ENCODE results near the gene IMMP2L.

Gene IMMP2L

GRCh38 chr7:110905773-110906566, 656.3 kb downstream of the IMMP2L start:
- no peak for FAIRE-seq

- FAIRE-seq: no peak
Observed at GRCh38 chr7:110898516-110898915, 663.8 kb downstream of the IMMP2L start.

GRCh38 chr7:110897538-110897937, 664.8 kb downstream of the IMMP2L start:
- FAIRE-seq: no peak

- no peak for FAIRE-seq
Observed at GRCh38 chr7:110894111-110894510, 668.2 kb downstream of the IMMP2L start.

GRCh38 chr7:110891197-110891596, 671.1 kb downstream of the IMMP2L start:
- no peak for FAIRE-seq

GRCh38 chr7:110890101-110890500, 672.2 kb downstream of the IMMP2L start:
- FAIRE-seq: no peak

- FAIRE-seq: no peak
Observed at GRCh38 chr7:110889335-110889734, 673.0 kb downstream of the IMMP2L start.

GRCh38 chr7:110888641-110889040, 673.7 kb downstream of the IMMP2L start:
- FAIRE-seq: no peak

GRCh38 chr7:110885474-110885873, 676.8 kb downstream of the IMMP2L start:
- FAIRE-seq: no peak

- FAIRE-seq: no peak
Observed at GRCh38 chr7:110881721-110882120, 680.6 kb downstream of the IMMP2L start.

- FAIRE-seq: no peak
Observed at GRCh38 chr7:110880971-110881370, 681.3 kb downstream of the IMMP2L start.

GRCh38 chr7:110877016-110877415, 685.3 kb downstream of the IMMP2L start:
- no peak for FAIRE-seq

- no peak for FAIRE-seq
Observed at GRCh38 chr7:110875346-110875745, 686.9 kb downstream of the IMMP2L start.

GRCh38 chr7:110871856-110872255, 690.4 kb downstream of the IMMP2L start:
- no peak for FAIRE-seq

- no peak for FAIRE-seq
Observed at GRCh38 chr7:110870926-110871325, 691.4 kb downstream of the IMMP2L start.

GRCh38 chr7:110868458-110868857, 693.8 kb downstream of the IMMP2L start:
- FAIRE-seq: no peak

GRCh38 chr7:110867771-110868170, 694.5 kb downstream of the IMMP2L start:
- FAIRE-seq: no peak

GRCh38 chr7:110863258-110863657, 699.0 kb downstream of the IMMP2L start:
- FAIRE-seq: no peak

- no peak for FAIRE-seq
Observed at GRCh38 chr7:110861163-110861562, 701.1 kb downstream of the IMMP2L start.

GRCh38 chr7:110857106-110857505, 705.2 kb downstream of the IMMP2L start:
- no peak for FAIRE-seq

- no peak for FAIRE-seq
Observed at GRCh38 chr7:110856704-110857103, 705.6 kb downstream of the IMMP2L start.

GRCh38 chr7:110854651-110855050, 707.6 kb downstream of the IMMP2L start:
- no peak for FAIRE-seq

- peak; percentile 5 for FAIRE-seq
Observed at GRCh38 chr7:110854166-110854565, 708.1 kb downstream of the IMMP2L start.

GRCh38 chr7:110853263-110853662, 709.0 kb downstream of the IMMP2L start:
- FAIRE-seq: no peak
